ENCODE data around the gene BPHL.
A peak's percentile ranks its signal among the peaks of the same experiment; 100 is the strongest.
"Not testable (repeated sequence)": the region's sequence is repeated elsewhere in the genome, so short reads cannot be mapped to it uniquely, and the experiment has no call there.

The BPHL gene

GRCh38 chr6:3186974-3187382 is 68.5 kb downstream of the BPHL start:
- peak; percentile 4 for DNase-seq

- no peak for DNase-seq
Measured at GRCh38 chr6:3188262-3188661, 69.8 kb downstream of the BPHL start.

GRCh38 chr6:3189192-3189591 is 70.7 kb downstream of the BPHL start:
- DNase-seq, result not testable (repeated sequence)

- DNase-seq, result no peak
Measured at GRCh38 chr6:3190056-3190455, 71.5 kb downstream of the BPHL start.

- DNase-seq, result no peak
Measured at GRCh38 chr6:3190779-3191178, 72.3 kb downstream of the BPHL start.

- peak; percentile 55 for DNase-seq
Measured at GRCh38 chr6:3193102-3193849, 74.8 kb downstream of the BPHL start.

GRCh38 chr6:3194535-3195419 is 76.3 kb downstream of the BPHL start:
- DNase-seq, result no peak

- no peak for DNase-seq
Measured at GRCh38 chr6:3195420-3195694, 76.8 kb downstream of the BPHL start.

GRCh38 chr6:3195695-3196497 is 77.4 kb downstream of the BPHL start:
- no peak for DNase-seq

- no peak for DNase-seq
Measured at GRCh38 chr6:3196770-3197169, 78.3 kb downstream of the BPHL start.

- not testable (repeated sequence) for DNase-seq
Measured at GRCh38 chr6:3197734-3198133, 79.2 kb downstream of the BPHL start.

GRCh38 chr6:3199382-3199781 is 80.9 kb downstream of the BPHL start:
- DNase-seq, result no peak

- DNase-seq, result no peak
Measured at GRCh38 chr6:3200682-3201081, 82.2 kb downstream of the BPHL start.

GRCh38 chr6:3201388-3201787 is 82.9 kb downstream of the BPHL start:
- DNase-seq, result no peak

All from activated effector memory CD4-positive, alpha-beta T cell treated with anti-CD3 and anti-CD28 coated beads, Interleukin-2, amount 50 U/mL, for 16 hours (primary cell).